WTC11 (cell line): ENCODE measurements around the gene SCO2. TPM values are rescaled to one million over a fixed set of nuclear protein-coding genes. Genes with fewer than 3 reads are reported as not detected.
A peak's percentile ranks its signal among the peaks of the same experiment; 100 is the strongest.

Source experiments
- ATAC-seq: fragments of 200-7000 bp; cut with Tn5 transposase; 2 replicates; pipeline ENCODE4 v1.10.0; 2021; ENCODE audit warnings: mild to moderate bottlenecking, moderate library complexity
- CTCF ChIA-PET: fragments of 300-600 bp; sonication (Branson Sonifier 250); formaldehyde crosslinking; loops from one replicate; lab custom pipeline; 2021; ENCODE audit warnings: antibody characterized with exemption; lab: Charles Lee
- POLR2A ChIA-PET: fragments of 350-600 bp; sonication (Branson Sonifier 250); formaldehyde crosslinking; loops from one replicate; lab custom pipeline; 2021; ENCODE audit warnings: antibody characterized with exemption; lab: Charles Lee
- DNase-seq: peaks from one replicate; pipeline ENCODE4 v3.0.0; 2021; ENCODE audit warnings: low spot score
- H3K27ac Mint-ChIP-seq: 2 replicates; pipeline ENCODE4 v1.8.0; 2021; ENCODE audit warnings: mixed read lengths
- H3K27me3 Mint-ChIP-seq: 2 replicates; pipeline ENCODE4 v1.8.0; 2021; ENCODE audit warnings: low read depth, mild to moderate bottlenecking, moderate library complexity, mixed read lengths
- H3K36me3 Mint-ChIP-seq: 2 replicates; pipeline ENCODE4 v1.8.0; 2021; ENCODE audit warnings: mixed read lengths
- H3K4me1 Mint-ChIP-seq: 2 replicates; pipeline ENCODE4 v1.8.0; 2022; ENCODE audit warnings: mixed read lengths
- H3K4me3 Mint-ChIP-seq: 2 replicates; pipeline ENCODE4 v1.8.0; 2021; ENCODE audit warnings: mild to moderate bottlenecking, moderate library complexity, mixed read lengths
- H3K9me3 Mint-ChIP-seq: 2 replicates; pipeline ENCODE4 v1.8.0; 2021; ENCODE audit warnings: mixed read lengths
- AR ChIP-seq: fragments of 250-450 bp; sonication (Bioruptor Pico); IDR thresholded peaks from 2 replicates; pipeline ENCODE4 v1.9.0; 2021; ENCODE audit warnings: mild to moderate bottlenecking
- ATF1 ChIP-seq: sonication (generic); formaldehyde crosslinking; IDR thresholded peaks from 2 replicates; pipeline ENCODE4 v1.8.1; 2023; ENCODE audit warnings: mild to moderate bottlenecking, moderate library complexity, missing genetic modification reagents
- CBFB ChIP-seq: sonication (generic); formaldehyde crosslinking; IDR thresholded peaks from 2 replicates; pipeline ENCODE4 v1.8.1; 2022; ENCODE audit warnings: mild to moderate bottlenecking, low read depth, missing genetic modification reagents
- E2F1 ChIP-seq: sonication (generic); formaldehyde crosslinking; IDR thresholded peaks from 2 replicates; pipeline ENCODE4 v1.8.0; 2022; ENCODE audit warnings: mild to moderate bottlenecking, missing genetic modification reagents
- FOXJ3 ChIP-seq: sonication (generic); formaldehyde crosslinking; IDR thresholded peaks from 2 replicates; pipeline ENCODE4 v1.9.0; 2021; ENCODE audit warnings: missing genetic modification reagents, mild to moderate bottlenecking, borderline replicate concordance
- FOXK1 ChIP-seq: sonication (generic); formaldehyde crosslinking; IDR thresholded peaks from 2 replicates; pipeline ENCODE4 v1.8.0; 2022; ENCODE audit warnings: mild to moderate bottlenecking, moderate library complexity, missing genetic modification reagents
- HMGXB4 ChIP-seq: sonication (generic); formaldehyde crosslinking; IDR thresholded peaks from 2 replicates; pipeline ENCODE4 v1.8.1; 2023; ENCODE audit warnings: mild to moderate bottlenecking, moderate library complexity, missing genetic modification reagents
- JUN ChIP-seq: sonication (generic); formaldehyde crosslinking; IDR thresholded peaks from 2 replicates; pipeline ENCODE4 v1.8.0; 2023; ENCODE audit warnings: mild to moderate bottlenecking, missing genetic modification reagents
- MAX ChIP-seq: sonication (generic); formaldehyde crosslinking; IDR thresholded peaks from 2 replicates; pipeline ENCODE4 v1.8.0; 2022; ENCODE audit warnings: mild to moderate bottlenecking, missing genetic modification reagents
- RELA ChIP-seq: sonication (generic); formaldehyde crosslinking; IDR thresholded peaks from 2 replicates; pipeline ENCODE4 v1.8.1; 2022; ENCODE audit warnings: missing genetic modification reagents, mild to moderate bottlenecking, borderline replicate concordance
- SP1 ChIP-seq: sonication (generic); formaldehyde crosslinking; conservative IDR thresholded peaks from 2 replicates; pipeline ENCODE4 v1.8.1; 2022; ENCODE audit warnings: missing genetic modification reagents
- TEAD1 ChIP-seq: sonication (generic); formaldehyde crosslinking; IDR thresholded peaks from 2 replicates; pipeline ENCODE4 v1.8.0; 2022; ENCODE audit warnings: mild to moderate bottlenecking, missing genetic modification reagents
- ZNF232 ChIP-seq: sonication (generic); formaldehyde crosslinking; IDR thresholded peaks from 2 replicates; pipeline ENCODE4 v1.8.0; 2022; ENCODE audit warnings: mild to moderate bottlenecking, missing genetic modification reagents
- ZNF263 ChIP-seq: sonication (generic); formaldehyde crosslinking; IDR thresholded peaks from 2 replicates; pipeline ENCODE4 v1.8.1; 2022; ENCODE audit warnings: low read depth, mild to moderate bottlenecking, moderate library complexity, missing genetic modification reagents
- ZNF512 ChIP-seq: sonication (generic); formaldehyde crosslinking; IDR thresholded peaks from 2 replicates; pipeline ENCODE4 v1.8.1; 2022; ENCODE audit warnings: missing genetic modification reagents, borderline replicate concordance
- total RNA-seq: library from RNA; stranded (reverse); gene quantifications from 3 replicates; pipeline ENCODE4 v1.2.3, GENCODE V29; 2021
- TF ChIP-seq, protein P1 (sequence below): fragments of 250-450 bp; sonication (Bioruptor Pico); IDR thresholded peaks from 2 replicates; pipeline ENCODE4 v1.8.0; 2021; ENCODE audit warnings: mild to moderate bottlenecking
- TF ChIP-seq, protein P2 (sequence below): sonication (generic); formaldehyde crosslinking; IDR thresholded peaks from 2 replicates; pipeline ENCODE4 v1.8.0; 2022; ENCODE audit warnings: mild to moderate bottlenecking, missing genetic modification reagents
- TF ChIP-seq, protein P3 (sequence below): sonication (generic); formaldehyde crosslinking; IDR thresholded peaks from 2 replicates; pipeline ENCODE4 v1.8.0; 2022; ENCODE audit warnings: missing genetic modification reagents
- TF ChIP-seq, protein P4 (sequence below): sonication (generic); formaldehyde crosslinking; conservative IDR thresholded peaks from 2 replicates; pipeline ENCODE4 v1.8.1; 2022; ENCODE audit warnings: mild to moderate bottlenecking, missing genetic modification reagents

Gene SCO2
- total RNA-seq, 1 experiment from 2014 or later = not detected

DNA sequence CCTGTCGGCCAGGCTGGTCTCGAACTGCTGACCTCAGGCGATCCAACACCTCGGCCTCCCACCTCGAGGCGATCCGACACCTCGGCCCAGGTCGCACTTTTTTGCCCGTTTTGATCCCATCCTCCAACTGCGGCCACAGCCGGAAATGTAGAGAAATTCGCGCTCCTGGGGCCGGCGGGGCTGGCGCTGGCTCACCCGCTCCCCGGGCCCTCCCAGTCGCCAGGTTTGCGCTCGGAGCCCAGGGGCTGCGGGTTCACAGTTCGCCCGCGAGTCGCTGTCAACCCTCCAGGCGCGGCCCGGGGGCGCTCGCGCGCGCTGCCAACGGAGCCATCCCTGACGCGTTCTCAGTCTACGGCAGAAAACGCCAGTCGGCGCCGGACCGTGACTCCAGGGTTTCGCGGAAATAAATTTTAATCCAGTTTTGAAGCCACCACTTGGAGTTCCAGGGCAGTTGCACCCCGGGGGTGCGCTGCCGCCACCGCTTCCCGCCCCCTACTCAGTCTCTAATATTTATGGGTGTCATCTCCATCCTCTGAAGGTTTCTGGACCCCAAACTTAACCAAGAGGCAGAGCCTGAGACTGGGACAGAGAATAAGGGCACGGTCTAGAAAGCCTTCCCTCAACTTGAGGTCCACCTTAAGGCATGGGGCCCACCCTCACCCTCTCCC is 18.8 kb upstream of the SCO2 start:
- peak; percentile 95 for ATAC-seq
- Mint-ChIP-seq H3K27ac (no peak overlapping the region), H3K4me1 (no peaks in the 10 kb centered on the region), H3K4me3 (peak overlapping the region; percentile 45), H3K36me3 (no peaks in the 10 kb centered on the region), H3K9me3 (no peaks in the 10 kb centered on the region)
- DNase-seq = peak; percentile 93
- ChIA-PET POLR2A (no interaction called here), CTCF (no interaction called here)
- TF ChIP-seq, protein P1, sequence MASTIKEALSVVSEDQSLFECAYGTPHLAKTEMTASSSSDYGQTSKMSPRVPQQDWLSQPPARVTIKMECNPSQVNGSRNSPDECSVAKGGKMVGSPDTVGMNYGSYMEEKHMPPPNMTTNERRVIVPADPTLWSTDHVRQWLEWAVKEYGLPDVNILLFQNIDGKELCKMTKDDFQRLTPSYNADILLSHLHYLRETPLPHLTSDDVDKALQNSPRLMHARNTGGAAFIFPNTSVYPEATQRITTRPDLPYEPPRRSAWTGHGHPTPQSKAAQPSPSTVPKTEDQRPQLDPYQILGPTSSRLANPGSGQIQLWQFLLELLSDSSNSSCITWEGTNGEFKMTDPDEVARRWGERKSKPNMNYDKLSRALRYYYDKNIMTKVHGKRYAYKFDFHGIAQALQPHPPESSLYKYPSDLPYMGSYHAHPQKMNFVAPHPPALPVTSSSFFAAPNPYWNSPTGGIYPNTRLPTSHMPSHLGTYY (CRISPR knock-in tag) = no peak
- peak; percentile 77 for TF ChIP-seq HMGXB4 (CRISPR knock-in tag)
- TF ChIP-seq MAX (CRISPR knock-in tag) = peak; percentile 57
- TF ChIP-seq, all 79 proteins: peak for 2
- peaks cover 11% of the 10 kb centered on the region for H3K27me3 Mint-ChIP-seq

DNA sequence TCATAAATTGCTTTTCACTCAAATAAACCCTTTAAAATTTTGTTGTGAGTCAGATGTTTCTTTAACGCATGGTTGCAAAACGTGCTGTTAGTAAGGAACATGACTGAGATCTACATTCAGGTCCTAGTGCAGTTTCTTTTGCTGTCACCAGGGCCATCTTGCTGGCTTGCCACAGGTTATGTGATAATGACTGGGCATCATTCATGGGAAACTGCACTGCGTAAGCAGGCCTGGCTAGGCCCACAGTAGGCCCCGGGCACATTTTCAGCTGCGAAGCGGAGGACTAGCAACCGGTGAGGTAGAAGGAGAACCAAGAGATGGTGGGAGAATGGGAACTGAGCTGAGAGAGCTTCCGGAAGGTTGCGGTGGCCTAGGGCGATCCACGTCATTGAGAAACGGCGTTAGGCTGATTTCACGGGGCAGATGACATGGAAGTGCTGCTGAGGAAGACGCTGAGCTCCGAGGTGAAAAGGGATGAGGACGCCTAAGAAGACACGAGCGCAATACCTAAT is 17.1 kb upstream of the SCO2 start:
- Mint-ChIP-seq H3K27me3 (peaks cover 20% of the 10 kb centered on the region), H3K27ac (no peak overlapping the region), H3K4me3 (no peak overlapping the region), H3K9me3 (no peaks in the 10 kb centered on the region), H3K36me3 (no peaks in the 10 kb centered on the region), H3K4me1 (no peaks in the 10 kb centered on the region)
- no peak for ATAC-seq
- ChIA-PET POLR2A (no interaction called here), CTCF (interaction anchor here (1.4 kb wide), 1 partner anchor 99 kb away, joined by 3 read pairs; no protein-coding TSS in a partner anchor)
- DNase-seq = no peak
- TF ChIP-seq MAX (CRISPR knock-in tag) (no peak), ATF1 (CRISPR knock-in tag) (no peak), JUN (CRISPR knock-in tag) (no peak), ZNF263 (CRISPR knock-in tag) (no peak), SP1 (CRISPR knock-in tag) (no peak), TEAD1 (CRISPR knock-in tag) (no peak), ZNF512 (CRISPR knock-in tag) (no peak), FOXJ3 (no peak), CBFB (no peak), FOXK1 (CRISPR knock-in tag) (no peak), RELA (CRISPR knock-in tag) (no peak), AR (CRISPR knock-in tag) (no peak), E2F1 (no peak), ZNF232 (no peak)
- TF ChIP-seq, protein P2, sequence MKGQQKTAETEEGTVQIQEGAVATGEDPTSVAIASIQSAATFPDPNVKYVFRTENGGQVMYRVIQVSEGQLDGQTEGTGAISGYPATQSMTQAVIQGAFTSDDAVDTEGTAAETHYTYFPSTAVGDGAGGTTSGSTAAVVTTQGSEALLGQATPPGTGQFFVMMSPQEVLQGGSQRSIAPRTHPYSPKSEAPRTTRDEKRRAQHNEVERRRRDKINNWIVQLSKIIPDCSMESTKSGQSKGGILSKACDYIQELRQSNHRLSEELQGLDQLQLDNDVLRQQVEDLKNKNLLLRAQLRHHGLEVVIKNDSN (CRISPR knock-in tag) = no peak
- TF ChIP-seq, protein P3, sequence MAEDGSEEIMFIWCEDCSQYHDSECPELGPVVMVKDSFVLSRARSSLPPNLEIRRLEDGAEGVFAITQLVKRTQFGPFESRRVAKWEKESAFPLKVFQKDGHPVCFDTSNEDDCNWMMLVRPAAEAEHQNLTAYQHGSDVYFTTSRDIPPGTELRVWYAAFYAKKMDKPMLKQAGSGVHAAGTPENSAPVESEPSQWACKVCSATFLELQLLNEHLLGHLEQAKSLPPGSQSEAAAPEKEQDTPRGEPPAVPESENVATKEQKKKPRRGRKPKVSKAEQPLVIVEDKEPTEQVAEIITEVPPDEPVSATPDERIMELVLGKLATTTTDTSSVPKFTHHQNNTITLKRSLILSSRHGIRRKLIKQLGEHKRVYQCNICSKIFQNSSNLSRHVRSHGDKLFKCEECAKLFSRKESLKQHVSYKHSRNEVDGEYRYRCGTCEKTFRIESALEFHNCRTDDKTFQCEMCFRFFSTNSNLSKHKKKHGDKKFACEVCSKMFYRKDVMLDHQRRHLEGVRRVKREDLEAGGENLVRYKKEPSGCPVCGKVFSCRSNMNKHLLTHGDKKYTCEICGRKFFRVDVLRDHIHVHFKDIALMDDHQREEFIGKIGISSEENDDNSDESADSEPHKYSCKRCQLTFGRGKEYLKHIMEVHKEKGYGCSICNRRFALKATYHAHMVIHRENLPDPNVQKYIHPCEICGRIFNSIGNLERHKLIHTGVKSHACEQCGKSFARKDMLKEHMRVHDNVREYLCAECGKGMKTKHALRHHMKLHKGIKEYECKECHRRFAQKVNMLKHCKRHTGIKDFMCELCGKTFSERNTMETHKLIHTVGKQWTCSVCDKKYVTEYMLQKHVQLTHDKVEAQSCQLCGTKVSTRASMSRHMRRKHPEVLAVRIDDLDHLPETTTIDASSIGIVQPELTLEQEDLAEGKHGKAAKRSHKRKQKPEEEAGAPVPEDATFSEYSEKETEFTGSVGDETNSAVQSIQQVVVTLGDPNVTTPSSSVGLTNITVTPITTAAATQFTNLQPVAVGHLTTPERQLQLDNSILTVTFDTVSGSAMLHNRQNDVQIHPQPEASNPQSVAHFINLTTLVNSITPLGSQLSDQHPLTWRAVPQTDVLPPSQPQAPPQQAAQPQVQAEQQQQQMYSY (CRISPR knock-in tag) = no peak
- TF ChIP-seq, protein P4, sequence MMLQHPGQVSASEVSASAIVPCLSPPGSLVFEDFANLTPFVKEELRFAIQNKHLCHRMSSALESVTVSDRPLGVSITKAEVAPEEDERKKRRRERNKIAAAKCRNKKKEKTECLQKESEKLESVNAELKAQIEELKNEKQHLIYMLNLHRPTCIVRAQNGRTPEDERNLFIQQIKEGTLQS = no peak
